Raji (cell line): ENCODE data around the gene CABP7.

Experiments
- POLR2A ChIP-seq: IDR thresholded peaks from 2 replicates; pipeline ENCODE4 v1.6.1; 2011; ENCODE audit warnings: low read depth, low read length, control low read depth; ENCODE audit not compliant: insufficient read depth

The CABP7 gene

GRCh38 chr22:29697853-29698598 lies 21.8 kb upstream of the CABP7 start:
- no peak for TF ChIP-seq POLR2A

GRCh38 chr22:29700206-29700899 lies 19.4 kb upstream of the CABP7 start:
- no peak for TF ChIP-seq POLR2A

GRCh38 chr22:29700900-29701154 lies 19.0 kb upstream of the CABP7 start:
- no peak for TF ChIP-seq POLR2A

- TF ChIP-seq POLR2A, result no peak
Measured at GRCh38 chr22:29701155-29701999, 18.4 kb upstream of the CABP7 start.

- no peak for TF ChIP-seq POLR2A
Measured at GRCh38 chr22:29702000-29702930, 17.5 kb upstream of the CABP7 start.

GRCh38 chr22:29702931-29703501 lies 16.8 kb upstream of the CABP7 start:
- TF ChIP-seq POLR2A, result no peak

GRCh38 chr22:29703569-29704195 lies 16.1 kb upstream of the CABP7 start:
- TF ChIP-seq POLR2A, result no peak

- no peak for TF ChIP-seq POLR2A
Measured at GRCh38 chr22:29704528-29705285, 15.1 kb upstream of the CABP7 start.

GRCh38 chr22:29705651-29706050 lies 14.2 kb upstream of the CABP7 start:
- TF ChIP-seq POLR2A, result no peak

GRCh38 chr22:29706486-29706885 lies 13.3 kb upstream of the CABP7 start:
- TF ChIP-seq POLR2A, result no peak

- no peak for TF ChIP-seq POLR2A
Measured at GRCh38 chr22:29707010-29707409, 12.8 kb upstream of the CABP7 start.

- no peak for TF ChIP-seq POLR2A
Measured at GRCh38 chr22:29707471-29707870, 12.3 kb upstream of the CABP7 start.

GRCh38 chr22:29710193-29710592 lies 9.6 kb upstream of the CABP7 start:
- no peak for TF ChIP-seq POLR2A

GRCh38 chr22:29710922-29711593 lies 8.7 kb upstream of the CABP7 start:
- TF ChIP-seq POLR2A, result no peak
